ENCODE results near the gene PRKAR2B. TPM values are rescaled to one million over a fixed set of nuclear protein-coding genes. Genes with fewer than 3 reads are reported as not detected.
"Not testable (repeated sequence)": the region's sequence is repeated elsewhere in the genome, so short reads cannot be mapped to it uniquely, and the experiment has no call there.

The PRKAR2B gene
- total RNA-seq, 1 experiment from 2014 or later: 15.1 TPM

GRCh38 chr7:107091306-107091705 is 46.8 kb downstream of the PRKAR2B start (continued):
- no peak for TF ChIP-seq REST (IDR thresholded peaks at IDR 0.05; ENCODE audit: low read depth)
- no peak for TF ChIP-seq POLR2A (IDR thresholded peaks at IDR 0.05; ENCODE audit: borderline replicate concordance, extremely low read depth, insufficient read depth, insufficient read length)
- TF ChIP-seq ZFX (IDR thresholded peaks at IDR 0.05): no peak
- TF ChIP-seq SIN3A (IDR thresholded peaks at IDR 0.05; ENCODE audit: low read depth): no peak
- no peak for TF ChIP-seq CEBPB (IDR thresholded peaks at IDR 0.05; ENCODE audit: low read depth)
- TF ChIP-seq FOSL1 (IDR thresholded peaks at IDR 0.05; ENCODE audit: low read depth): no peak
- no peak for TF ChIP-seq JUND (IDR thresholded peaks at IDR 0.05)
- no peak for TF ChIP-seq TCF7L2 (IDR thresholded peaks at IDR 0.05; ENCODE audit: borderline replicate concordance, extremely low read depth, insufficient read depth, insufficient read length)
- TF ChIP-seq ELF1 (IDR thresholded peaks at IDR 0.05; ENCODE audit: borderline replicate concordance, low read depth): no peak

DNA sequence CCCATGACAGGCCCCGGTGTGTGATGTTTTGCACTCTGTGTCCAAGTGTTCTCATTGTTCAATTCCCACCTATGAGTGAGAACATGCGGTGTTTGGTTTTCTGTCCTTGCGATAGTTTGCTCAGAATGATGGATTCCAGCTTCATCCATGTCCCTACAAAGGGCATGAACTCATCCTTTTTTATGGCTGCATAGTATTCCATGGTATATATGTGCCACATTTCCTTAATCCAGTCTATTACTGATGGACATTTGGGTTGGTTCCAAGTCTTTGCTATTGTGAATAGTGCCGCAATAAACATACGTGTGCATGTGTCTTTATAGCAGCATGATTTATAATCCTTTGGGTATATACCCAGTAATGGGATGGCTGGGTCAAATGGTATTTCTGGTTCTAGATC is 49.2 kb downstream of the PRKAR2B start:
- H3K9me2 ChIP-seq (ENCODE audit: insufficient read depth); POLR2A ChIA-PET; H2AFZ ChIP-seq (ENCODE audit: low read depth, low read length, poor library complexity, severe bottlenecking); H3K9me3 ChIP-seq (ENCODE audit: control insufficient read depth in 1 of 2, insufficient read depth in 1 of 2, low read depth in 1 of 2, low read length in 2 of 2); H3K4me3 ChIP-seq (replicated peaks in 1 of 2; ENCODE audit: low read depth in 1 of 2, low read length in 2 of 2); H3K27ac ChIP-seq (ENCODE audit: low read depth, low read length); H3K79me2 ChIP-seq (ENCODE audit: insufficient read depth, low read length); H4K20me1 ChIP-seq (ENCODE audit: insufficient read depth); BruUV-seq (replicated peaks); H3K36me3 ChIP-seq (ENCODE audit: control insufficient read depth in 1 of 2, insufficient read depth in 2 of 2, low read length in 2 of 2); H3K4me2 ChIP-seq (ENCODE audit: low read length); H3K9ac ChIP-seq (ENCODE audit: low read length); H3K4me1 ChIP-seq (ENCODE audit: control insufficient read depth in 1 of 2, insufficient read depth in 2 of 2, low read length in 2 of 2); ATAC-seq; intact Hi-C loops (cut with micrococcal nuclease); RAD21 ChIA-PET (ENCODE audit: low non-redundant PET in 1 of 2, low total read pairs in 2 of 2, uncharacterized antibody in 2 of 2, unreplicated experiment in 2 of 2); DNase-seq (ENCODE audit: low read depth, low spot score); CTCF ChIA-PET; H3K27me3 ChIP-seq (ENCODE audit: insufficient read depth, low read length): not testable (repeated sequence)

DNA sequence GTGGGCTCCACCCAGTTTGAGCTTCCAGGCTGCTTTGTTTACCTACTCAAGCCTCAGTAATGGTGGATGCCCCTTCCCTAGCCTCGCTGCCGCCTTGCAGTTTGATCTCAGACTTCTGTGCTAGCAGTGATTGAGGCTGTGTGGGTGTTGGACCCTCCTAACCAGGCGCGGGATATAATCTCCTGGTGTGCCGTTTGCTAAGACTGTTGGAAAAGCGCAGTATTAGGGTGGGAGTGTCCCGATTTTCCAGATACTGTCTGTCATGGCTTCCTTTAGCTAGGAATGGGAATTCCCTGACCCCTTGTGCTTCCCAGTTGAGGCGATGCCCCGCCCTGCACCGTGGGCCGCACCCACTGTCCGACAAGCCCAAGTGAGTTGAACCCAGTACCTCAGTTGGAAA is 54.6 kb downstream of the PRKAR2B start:
- H3K27me3 ChIP-seq (ENCODE audit: insufficient read depth, low read length); H3K9me2 ChIP-seq (ENCODE audit: insufficient read depth); H2AFZ ChIP-seq (ENCODE audit: low read depth, low read length, poor library complexity, severe bottlenecking); H4K20me1 ChIP-seq (ENCODE audit: insufficient read depth); POLR2A ChIA-PET; DNase-seq (ENCODE audit: low read depth, low spot score); H3K9ac ChIP-seq (ENCODE audit: low read length); H3K79me2 ChIP-seq (ENCODE audit: insufficient read depth, low read length); H3K4me3 ChIP-seq (replicated peaks in 1 of 2; ENCODE audit: low read depth in 1 of 2, low read length in 2 of 2); intact Hi-C loops (cut with micrococcal nuclease); H3K36me3 ChIP-seq (ENCODE audit: control insufficient read depth in 1 of 2, insufficient read depth in 2 of 2, low read length in 2 of 2); CTCF ChIA-PET; H3K27ac ChIP-seq (ENCODE audit: low read depth, low read length); H3K4me2 ChIP-seq (ENCODE audit: low read length); RAD21 ChIA-PET (ENCODE audit: low non-redundant PET in 1 of 2, low total read pairs in 2 of 2, uncharacterized antibody in 2 of 2, unreplicated experiment in 2 of 2); H3K4me1 ChIP-seq (ENCODE audit: control insufficient read depth in 1 of 2, insufficient read depth in 2 of 2, low read length in 2 of 2); BruUV-seq (replicated peaks); ATAC-seq; H3K9me3 ChIP-seq (ENCODE audit: control insufficient read depth in 1 of 2, insufficient read depth in 1 of 2, low read depth in 1 of 2, low read length in 2 of 2): not testable (repeated sequence)
